Hepatocyte (in vitro differentiated cells): ENCODE data around the gene PLBD2. TPM values are rescaled to one million over a fixed set of nuclear protein-coding genes. Genes with fewer than 3 reads are reported as not detected.

Source experiments
- DNase-seq: peaks from one replicate; pipeline ENCODE4 v3.0.0-alpha.2; 2016; ENCODE audit warnings: low spot score
- H2AFZ ChIP-seq: fragments of 200-600 bp; sonication (generic); 2 replicates; pipeline ENCODE4 v1.6.0; 2016; ENCODE audit warnings: antibody characterized with exemption, mild to moderate bottlenecking
- H3K27ac ChIP-seq: fragments of 200-600 bp; sonication (generic); 2 replicates; pipeline ENCODE4 v1.5.1; 2016; ENCODE audit warnings: mild to moderate bottlenecking
- H3K27me3 ChIP-seq: fragments of 200-600 bp; sonication (generic); 2 replicates; pipeline ENCODE4 v1.6.1; 2016
- H3K36me3 ChIP-seq: fragments of 200-600 bp; sonication (generic); replicated peaks from 2 replicates; pipeline ENCODE4 v1.5.1; 2016; ENCODE audit warnings: low read depth; ENCODE audit not compliant: insufficient read depth
- H3K4me1 ChIP-seq: fragments of 200-600 bp; sonication (generic); 2 replicates; pipeline ENCODE4 v1.5.1; 2016; ENCODE audit warnings: mild to moderate bottlenecking, moderate library complexity; ENCODE audit not compliant: insufficient read depth
- H3K4me2 ChIP-seq: fragments of 200-600 bp; sonication (generic); 2 replicates; pipeline ENCODE4 v1.6.0; 2016
- H3K4me3 ChIP-seq: fragments of 200-600 bp; sonication (generic); 2 replicates; pipeline ENCODE4 v1.5.1; 2016; ENCODE audit warnings: mild to moderate bottlenecking
- H3K79me2 ChIP-seq: fragments of 200-600 bp; sonication (generic); 2 replicates; pipeline ENCODE4 v1.6.0; 2017; ENCODE audit warnings: mild to moderate bottlenecking
- H3K9me2 ChIP-seq: fragments of 200-600 bp; sonication (generic); replicated peaks from 2 replicates; pipeline ENCODE4 v1.6.0; 2017; ENCODE audit warnings: mild to moderate bottlenecking; ENCODE audit not compliant: insufficient read depth
- H3K9me3 ChIP-seq: fragments of 200-600 bp; sonication (generic); 2 replicates; pipeline ENCODE4 v1.5.1; 2016; ENCODE audit warnings: low read depth, mild to moderate bottlenecking
- H4K20me1 ChIP-seq: fragments of 200-600 bp; sonication (generic); 2 replicates; pipeline ENCODE4 v1.6.0; 2016; ENCODE audit warnings: mild to moderate bottlenecking; ENCODE audit not compliant: insufficient read depth, poor library complexity, severe bottlenecking
- EZH2 ChIP-seq: fragments of 200-600 bp; sonication (generic); IDR thresholded peaks from 2 replicates; pipeline ENCODE4 v1.6.1; 2016; ENCODE audit warnings: antibody characterized with exemption, mild to moderate bottlenecking, borderline replicate concordance
- EZH2phosphoT487 ChIP-seq: fragments of 200-600 bp; sonication (generic); IDR thresholded peaks from one replicate; pipeline ENCODE4 v1.6.1; 2018; ENCODE audit warnings: antibody characterized with exemption, mild to moderate bottlenecking, low read depth, moderate library complexity; ENCODE audit not compliant: unreplicated experiment, severe bottlenecking
- WGBS: methylation state at CpG from one replicate; pipeline ENCODE4 v1.1.6; 2016; ENCODE audit warnings: low lambda C conversion rate; ENCODE audit errors: missing lambda C conversion rate; 5-methylcytosine and 5-hydroxymethylcytosine counted together
- polyA plus RNA-seq: library from polyadenylated mRNA; unstranded; fragments of >200 nt; fragmentation: Nextera tagmentation; extraction: Ambion mirVana; gene quantifications from 2 replicates; pipeline ENCODE4 v1.2.1, GENCODE V29; 2016
- total RNA-seq: library from RNA; depleted of rRNA; stranded (reverse); fragments of >200 nt; gene quantifications from 2 replicates; pipeline ENCODE4 v1.2.3, GENCODE V29; 2014
- TF ChIP-seq, protein P1 (sequence below): fragments of 200-600 bp; sonication (generic); IDR thresholded peaks from 2 replicates; pipeline ENCODE4 v1.5.1; 2016; ENCODE audit warnings: antibody characterized with exemption, mild to moderate bottlenecking; ENCODE audit not compliant: poor library complexity

Gene PLBD2
- total and polyA plus RNA-seq, 2 experiments from 2014 or later: 32.5 to 47.6 TPM

GRCh38 chr12:113372371-113372770 is 14.0 kb downstream of the PLBD2 start:
- no peaks in the 10 kb centered on the region for H4K20me1 ChIP-seq
- H3K4me2 ChIP-seq: no peak overlapping the region
- TF ChIP-seq, protein P1, sequence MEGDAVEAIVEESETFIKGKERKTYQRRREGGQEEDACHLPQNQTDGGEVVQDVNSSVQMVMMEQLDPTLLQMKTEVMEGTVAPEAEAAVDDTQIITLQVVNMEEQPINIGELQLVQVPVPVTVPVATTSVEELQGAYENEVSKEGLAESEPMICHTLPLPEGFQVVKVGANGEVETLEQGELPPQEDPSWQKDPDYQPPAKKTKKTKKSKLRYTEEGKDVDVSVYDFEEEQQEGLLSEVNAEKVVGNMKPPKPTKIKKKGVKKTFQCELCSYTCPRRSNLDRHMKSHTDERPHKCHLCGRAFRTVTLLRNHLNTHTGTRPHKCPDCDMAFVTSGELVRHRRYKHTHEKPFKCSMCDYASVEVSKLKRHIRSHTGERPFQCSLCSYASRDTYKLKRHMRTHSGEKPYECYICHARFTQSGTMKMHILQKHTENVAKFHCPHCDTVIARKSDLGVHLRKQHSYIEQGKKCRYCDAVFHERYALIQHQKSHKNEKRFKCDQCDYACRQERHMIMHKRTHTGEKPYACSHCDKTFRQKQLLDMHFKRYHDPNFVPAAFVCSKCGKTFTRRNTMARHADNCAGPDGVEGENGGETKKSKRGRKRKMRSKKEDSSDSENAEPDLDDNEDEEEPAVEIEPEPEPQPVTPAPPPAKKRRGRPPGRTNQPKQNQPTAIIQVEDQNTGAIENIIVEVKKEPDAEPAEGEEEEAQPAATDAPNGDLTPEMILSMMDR: no peak
- TF ChIP-seq EZH2 (no peak), EZH2phosphoT487 (no peak)
- H3K36me3 ChIP-seq: no peaks in the 10 kb centered on the region
- no peaks in the 10 kb centered on the region for H3K27me3 ChIP-seq
- no peak overlapping the region for H3K4me3 ChIP-seq
- H3K79me2 ChIP-seq: no peaks in the 10 kb centered on the region
- H3K9me3 ChIP-seq: no peaks in the 10 kb centered on the region
- H2AFZ ChIP-seq: no peak overlapping the region
- DNase-seq: no peak
- no peaks in the 10 kb centered on the region for H3K4me1 ChIP-seq
- no peaks in the 10 kb centered on the region for H3K9me2 ChIP-seq
- 97% methylated on average over 9 of the region's 9 CpGs for WGBS
- H3K27ac ChIP-seq: no peak overlapping the region

GRCh38 chr12:113373440-113373839 is 15.1 kb downstream of the PLBD2 start:
- no peaks in the 10 kb centered on the region for H4K20me1 ChIP-seq
- no peaks in the 10 kb centered on the region for H3K27me3 ChIP-seq
- no peak overlapping the region for H2AFZ ChIP-seq
- no peaks in the 10 kb centered on the region for H3K36me3 ChIP-seq
- 100% methylated on average over 1 of the region's 3 CpGs for WGBS
- TF ChIP-seq, protein P1: no peak
- TF ChIP-seq EZH2: no peak
- TF ChIP-seq EZH2phosphoT487: no peak
- DNase-seq: no peak
- H3K9me2 ChIP-seq: no peaks in the 10 kb centered on the region
- no peaks in the 10 kb centered on the region for H3K9me3 ChIP-seq
- H3K4me2 ChIP-seq: no peak overlapping the region
- no peaks in the 10 kb centered on the region for H3K4me1 ChIP-seq
- no peaks in the 10 kb centered on the region for H3K79me2 ChIP-seq
- no peak overlapping the region for H3K4me3 ChIP-seq
- H3K27ac ChIP-seq: no peak overlapping the region

- H3K4me2 ChIP-seq: no peak overlapping the region
- no peak overlapping the region for H3K4me3 ChIP-seq
- H3K4me1 ChIP-seq: no peaks in the 10 kb centered on the region
- no peaks in the 10 kb centered on the region for H3K27me3 ChIP-seq
- TF ChIP-seq EZH2phosphoT487: no peak
- TF ChIP-seq EZH2: no peak
- no peak for DNase-seq
- H3K9me3 ChIP-seq: no peaks in the 10 kb centered on the region
- no peaks in the 10 kb centered on the region for H3K79me2 ChIP-seq
- H3K36me3 ChIP-seq: no peaks in the 10 kb centered on the region
- no peak overlapping the region for H3K27ac ChIP-seq
- no peaks in the 10 kb centered on the region for H4K20me1 ChIP-seq
- no peak overlapping the region for H2AFZ ChIP-seq
- 84% methylated on average over 3 of the region's 3 CpGs for WGBS
- H3K9me2 ChIP-seq: no peaks in the 10 kb centered on the region
These were observed 15.6 kb downstream of the PLBD2 start for GRCh38 chr12:113373969-113374368.

DNA sequence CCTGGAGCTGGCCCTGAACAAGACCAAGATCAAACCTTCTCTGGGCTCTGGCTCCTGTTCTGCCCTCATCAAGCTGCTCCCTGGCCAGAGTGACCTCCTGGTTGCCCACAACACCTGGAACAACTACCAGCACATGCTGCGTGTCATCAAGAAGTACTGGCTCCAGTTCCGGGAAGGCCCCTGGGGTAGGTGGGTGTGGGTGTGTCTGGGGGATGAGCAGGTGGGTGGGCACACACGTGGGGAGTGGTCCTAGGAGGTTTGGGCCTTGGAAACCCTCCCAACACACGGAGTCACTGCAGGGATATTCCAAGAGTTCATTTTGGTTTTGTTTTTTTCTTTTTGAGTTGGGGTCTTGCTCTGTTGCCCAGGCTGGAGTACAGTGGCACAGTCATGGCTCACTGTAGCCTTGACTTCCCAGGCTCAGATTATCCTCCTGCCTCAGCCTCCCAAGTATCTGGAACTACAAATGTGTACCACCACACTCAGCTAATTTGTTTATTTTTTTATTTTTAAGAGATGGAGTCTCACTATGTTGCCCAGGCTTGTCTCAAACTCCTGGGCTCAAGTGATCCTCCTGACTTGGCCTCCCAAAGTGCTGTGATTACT is 16.5 kb downstream of the PLBD2 start:
- H3K79me2 ChIP-seq: no peaks in the 10 kb centered on the region
- TF ChIP-seq, protein P1: no peak
- no peak for TF ChIP-seq EZH2phosphoT487
- TF ChIP-seq EZH2: no peak

More for the DNA sequence above, 16.5 kb downstream of the PLBD2 start:
- H3K4me3 ChIP-seq: no peak overlapping the region
- WGBS: 90% methylated on average over 4 of the region's 4 CpGs
- no peaks in the 10 kb centered on the region for H3K4me1 ChIP-seq
- no peaks in the 10 kb centered on the region for H3K36me3 ChIP-seq
- H2AFZ ChIP-seq: no peak overlapping the region
- H3K9me2 ChIP-seq: no peaks in the 10 kb centered on the region
- no peaks in the 10 kb centered on the region for H3K9me3 ChIP-seq
- no peak overlapping the region for H3K4me2 ChIP-seq
- H3K27me3 ChIP-seq: no peaks in the 10 kb centered on the region
- H4K20me1 ChIP-seq: no peaks in the 10 kb centered on the region
- H3K27ac ChIP-seq: no peak overlapping the region
- no peak for DNase-seq
